ENCODE data around the gene ST6GALNAC2.

DNA sequence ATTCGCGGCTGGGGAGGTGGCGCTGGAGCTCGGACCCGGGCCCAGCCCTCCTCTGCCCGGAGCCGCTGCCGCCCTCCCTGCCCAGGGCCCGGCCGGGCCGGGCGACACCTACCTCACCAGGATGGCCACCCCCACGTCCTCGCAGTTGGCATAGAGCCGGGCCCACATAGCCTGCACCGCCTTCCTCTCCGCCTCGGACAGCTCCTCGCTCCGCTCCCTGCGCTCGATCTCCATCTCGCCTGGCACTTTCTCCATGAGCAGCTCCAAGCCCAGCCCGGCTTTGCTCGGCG, 48.4 kb downstream of the ST6GALNAC2 start:
- TF ChIP-seq EP300 (IDR thresholded peaks at IDR 0.05) (no peak), POLR2A (IDR thresholded peaks at IDR 0.05) (no peak)
- TF ChIP-seq, protein P1, sequence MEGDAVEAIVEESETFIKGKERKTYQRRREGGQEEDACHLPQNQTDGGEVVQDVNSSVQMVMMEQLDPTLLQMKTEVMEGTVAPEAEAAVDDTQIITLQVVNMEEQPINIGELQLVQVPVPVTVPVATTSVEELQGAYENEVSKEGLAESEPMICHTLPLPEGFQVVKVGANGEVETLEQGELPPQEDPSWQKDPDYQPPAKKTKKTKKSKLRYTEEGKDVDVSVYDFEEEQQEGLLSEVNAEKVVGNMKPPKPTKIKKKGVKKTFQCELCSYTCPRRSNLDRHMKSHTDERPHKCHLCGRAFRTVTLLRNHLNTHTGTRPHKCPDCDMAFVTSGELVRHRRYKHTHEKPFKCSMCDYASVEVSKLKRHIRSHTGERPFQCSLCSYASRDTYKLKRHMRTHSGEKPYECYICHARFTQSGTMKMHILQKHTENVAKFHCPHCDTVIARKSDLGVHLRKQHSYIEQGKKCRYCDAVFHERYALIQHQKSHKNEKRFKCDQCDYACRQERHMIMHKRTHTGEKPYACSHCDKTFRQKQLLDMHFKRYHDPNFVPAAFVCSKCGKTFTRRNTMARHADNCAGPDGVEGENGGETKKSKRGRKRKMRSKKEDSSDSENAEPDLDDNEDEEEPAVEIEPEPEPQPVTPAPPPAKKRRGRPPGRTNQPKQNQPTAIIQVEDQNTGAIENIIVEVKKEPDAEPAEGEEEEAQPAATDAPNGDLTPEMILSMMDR (IDR thresholded peaks at IDR 0.05), result no peak
